KBM-7 (cell line): ENCODE measurements around the gene NEK7.

Experiments used
- DNase-seq: peaks from one replicate; pipeline ENCODE4 v3.0.0-alpha.2; 2015
- in situ Hi-C: fragments of 300-500 bp; cut with MboI; formaldehyde crosslinking; loops from 2 replicates; pipeline ENCODE4 v1.14.3; 2020; ENCODE audit warnings: low sequenced_read_pairs, low pct_unique_long_range_greater_than_20kb, mixed read lengths

The NEK7 gene

DNA sequence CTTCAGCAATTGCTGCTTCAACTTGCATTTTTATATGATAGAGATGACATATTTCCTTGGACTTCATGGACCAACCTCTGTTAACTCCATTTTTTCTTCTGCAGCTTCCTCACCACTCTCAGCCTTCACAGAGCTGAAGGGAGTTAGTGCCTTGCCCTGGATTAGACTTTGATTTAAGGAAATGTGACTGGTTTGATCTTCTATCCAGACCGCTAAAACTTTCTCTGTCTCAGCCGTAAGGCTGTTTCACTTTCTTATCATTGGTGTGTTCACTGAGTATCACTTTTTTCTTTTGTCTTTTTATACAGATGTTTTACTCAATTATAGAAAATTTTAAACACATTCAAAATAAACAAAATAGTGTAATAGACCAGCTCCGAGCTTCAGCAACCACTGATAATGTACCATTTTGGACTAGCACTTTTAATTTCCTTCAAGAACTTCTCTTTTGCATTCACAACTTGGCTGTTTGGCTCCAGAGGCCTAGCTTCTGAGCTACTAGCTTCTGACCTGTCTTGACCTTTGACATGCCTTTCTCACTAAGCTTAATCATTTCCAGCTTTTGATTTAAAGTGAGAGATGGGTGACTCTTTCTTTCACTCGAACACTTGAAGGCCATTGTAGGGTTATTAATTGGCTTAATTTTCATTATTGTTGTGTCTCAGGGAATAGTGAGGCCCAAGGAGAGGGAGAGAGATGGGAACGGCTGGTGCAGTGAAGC is 9.3 kb downstream of the NEK7 start:
- in situ Hi-C loops: no loop called here
- DNase-seq: no peak

DNA sequence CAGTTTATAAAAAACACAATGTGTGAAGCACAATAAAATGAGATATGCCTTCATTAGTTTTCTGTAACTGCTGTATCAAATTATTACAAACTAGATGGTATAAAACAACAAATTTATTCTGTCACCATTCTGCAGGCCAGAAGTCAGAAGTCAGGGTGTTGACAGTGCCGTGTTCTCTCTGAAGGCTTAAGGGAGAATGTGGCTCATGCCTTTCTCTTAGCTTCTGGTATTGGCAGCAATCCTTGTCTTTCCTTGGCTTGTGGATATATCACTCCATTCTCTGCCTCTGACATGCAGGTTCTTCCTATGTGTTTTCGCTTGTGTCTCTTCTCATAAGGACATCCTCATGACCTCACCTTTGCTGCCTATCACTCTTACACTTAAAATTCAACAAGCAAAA is 10.1 kb downstream of the NEK7 start:
- in situ Hi-C loops: no loop called here
- no peak for DNase-seq

DNA sequence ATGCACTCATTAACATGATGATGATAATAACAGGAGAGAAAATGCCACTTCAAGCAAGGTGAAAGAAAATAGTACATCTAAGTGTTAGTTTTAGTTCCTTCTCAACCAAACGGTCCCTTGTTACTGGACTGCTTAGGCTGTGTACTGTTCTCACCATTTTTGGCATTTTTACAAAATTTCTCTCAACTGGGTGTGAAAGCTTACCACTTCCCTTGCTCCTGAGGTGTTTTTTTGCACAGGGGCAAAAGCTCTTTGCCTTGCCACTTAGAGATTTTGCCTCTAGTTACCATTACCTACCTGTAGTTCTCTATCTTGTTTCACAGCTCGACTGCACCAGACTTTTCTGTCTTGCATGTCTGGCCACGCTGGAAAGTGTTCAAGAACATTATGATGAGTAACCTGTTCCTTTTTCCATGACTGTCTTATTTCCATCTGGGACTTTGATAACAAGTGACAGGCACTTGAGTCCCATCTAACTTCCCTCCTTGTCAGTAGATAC is 10.7 kb downstream of the NEK7 start:
- in situ Hi-C loops: no loop called here

DNA sequence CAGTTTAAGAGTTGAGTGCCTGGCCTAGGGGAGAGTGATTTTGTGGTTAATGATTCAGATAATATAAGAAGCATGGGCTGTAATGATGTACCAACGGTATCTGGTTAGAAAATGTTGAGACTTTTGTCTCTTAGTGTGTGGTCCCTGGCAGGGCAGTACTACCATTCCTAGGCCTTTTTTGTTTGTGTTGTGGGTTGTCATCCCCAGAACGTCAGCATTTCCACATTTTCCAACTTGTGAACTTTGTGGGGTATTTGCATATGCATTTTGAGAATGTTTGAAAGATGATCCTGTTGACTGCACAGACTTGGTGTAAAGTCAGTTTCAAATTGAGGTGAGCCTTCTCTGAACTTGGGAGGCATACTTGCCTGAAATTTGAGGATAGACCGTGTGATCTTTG is 11.4 kb downstream of the NEK7 start:
- in situ Hi-C loops: no loop called here
- DNase-seq: no peak

More for the DNA sequence above, 10.7 kb downstream of the NEK7 start:
- peak; percentile 61 for DNase-seq

DNA sequence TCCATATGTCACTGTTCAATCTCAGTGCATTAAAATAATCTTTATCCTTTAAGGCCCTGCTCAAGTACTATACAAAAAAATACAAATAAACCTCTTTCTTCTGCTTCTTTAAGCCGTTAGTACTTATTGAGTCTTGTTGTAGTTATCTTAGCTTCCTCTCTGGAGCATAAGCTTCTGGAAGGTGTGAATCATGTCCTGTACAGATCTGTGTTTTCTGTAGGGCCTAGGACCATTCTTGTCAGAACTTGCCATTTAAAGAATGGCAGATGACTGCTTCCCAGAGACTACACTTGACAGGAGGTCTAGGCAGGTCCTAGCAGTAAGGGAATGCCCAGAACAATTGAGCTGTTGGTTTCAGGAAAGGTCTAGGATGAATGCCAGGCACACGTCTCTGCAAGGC is 12.9 kb downstream of the NEK7 start:
- DNase-seq: no peak
- in situ Hi-C loops: no loop called here

DNA sequence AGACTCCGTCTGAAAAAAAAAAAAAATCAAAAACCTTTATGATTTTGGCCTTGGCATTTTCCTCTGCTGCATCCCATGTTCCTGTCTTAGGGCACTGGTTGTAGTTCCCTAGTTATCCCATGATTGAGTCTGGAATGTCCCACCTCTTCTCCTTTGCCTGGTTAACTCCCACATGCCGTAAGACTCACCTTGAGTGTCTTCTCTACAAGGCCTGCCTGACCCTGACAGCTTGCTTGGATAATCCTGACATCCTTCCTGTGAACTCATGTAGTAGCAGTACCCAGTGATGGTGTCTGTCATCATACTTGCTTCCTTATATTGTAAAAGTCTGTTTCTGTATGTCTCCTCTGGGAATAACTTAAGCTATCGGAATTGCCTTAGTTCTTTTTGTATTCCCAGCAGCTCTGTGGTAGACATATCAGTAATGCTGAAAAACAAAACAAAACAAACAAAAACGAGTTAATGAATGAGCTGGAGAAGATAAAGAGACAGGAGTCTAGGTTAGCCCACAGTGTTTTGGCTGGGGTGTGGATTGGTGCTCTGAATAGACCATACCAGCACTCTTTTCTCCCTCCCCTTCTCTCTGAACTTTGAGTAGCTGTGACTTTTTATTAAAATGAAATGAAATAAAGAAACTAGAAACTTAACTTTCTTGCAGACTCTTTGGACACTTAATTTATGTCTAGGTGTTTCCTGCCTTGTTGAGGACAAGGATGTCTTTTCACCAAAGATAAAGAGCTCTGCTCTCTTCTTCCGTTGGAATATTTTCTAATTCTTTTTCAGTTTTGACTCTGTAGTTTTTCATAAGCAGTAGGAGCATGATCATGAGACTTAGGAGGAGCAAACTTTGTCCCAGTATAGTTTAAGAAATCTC is 15.1 kb downstream of the NEK7 start:
- DNase-seq: no peak
- in situ Hi-C loops: no loop called here

DNA sequence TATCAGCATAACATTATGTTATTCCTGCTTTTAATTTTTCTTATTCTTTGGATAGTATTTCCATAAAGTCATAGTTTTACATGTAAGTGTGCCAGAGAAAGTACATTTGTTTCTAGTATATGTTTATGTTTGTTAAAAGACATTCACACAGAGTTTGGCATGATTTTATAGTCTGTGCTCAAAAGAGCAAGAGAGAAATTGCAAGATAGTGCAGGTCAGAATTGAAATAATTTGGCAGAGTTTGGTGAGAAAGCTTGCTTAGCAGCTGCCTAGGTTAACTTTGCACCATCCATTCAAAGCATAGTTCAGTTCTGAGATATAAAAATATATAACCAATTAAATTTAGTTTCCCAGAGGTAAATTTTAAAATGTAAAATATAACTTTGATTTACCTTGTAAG is 17.0 kb downstream of the NEK7 start:
- no peak for DNase-seq
- in situ Hi-C loops: no loop called here

DNA sequence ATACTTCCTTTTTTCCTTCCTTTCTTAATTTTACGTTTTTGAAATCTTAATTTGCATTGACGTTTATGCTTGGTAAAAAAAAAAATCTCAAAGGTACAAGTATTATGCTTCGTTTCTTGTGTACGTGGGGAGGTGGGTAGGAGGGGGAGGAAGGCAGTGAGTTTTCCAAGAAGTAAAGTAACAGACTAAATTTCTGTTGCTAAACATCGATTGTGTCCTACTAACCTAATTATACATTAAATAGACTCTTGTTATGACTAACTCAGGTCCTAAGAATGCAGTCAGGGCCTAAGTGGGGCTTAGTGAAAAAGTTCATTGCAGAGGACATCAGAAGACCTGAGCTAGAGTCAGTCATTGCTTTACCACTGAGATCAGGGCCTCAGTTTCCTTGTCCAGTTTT is 17.5 kb downstream of the NEK7 start:
- in situ Hi-C loops: no loop called here
- no peak for DNase-seq

DNA sequence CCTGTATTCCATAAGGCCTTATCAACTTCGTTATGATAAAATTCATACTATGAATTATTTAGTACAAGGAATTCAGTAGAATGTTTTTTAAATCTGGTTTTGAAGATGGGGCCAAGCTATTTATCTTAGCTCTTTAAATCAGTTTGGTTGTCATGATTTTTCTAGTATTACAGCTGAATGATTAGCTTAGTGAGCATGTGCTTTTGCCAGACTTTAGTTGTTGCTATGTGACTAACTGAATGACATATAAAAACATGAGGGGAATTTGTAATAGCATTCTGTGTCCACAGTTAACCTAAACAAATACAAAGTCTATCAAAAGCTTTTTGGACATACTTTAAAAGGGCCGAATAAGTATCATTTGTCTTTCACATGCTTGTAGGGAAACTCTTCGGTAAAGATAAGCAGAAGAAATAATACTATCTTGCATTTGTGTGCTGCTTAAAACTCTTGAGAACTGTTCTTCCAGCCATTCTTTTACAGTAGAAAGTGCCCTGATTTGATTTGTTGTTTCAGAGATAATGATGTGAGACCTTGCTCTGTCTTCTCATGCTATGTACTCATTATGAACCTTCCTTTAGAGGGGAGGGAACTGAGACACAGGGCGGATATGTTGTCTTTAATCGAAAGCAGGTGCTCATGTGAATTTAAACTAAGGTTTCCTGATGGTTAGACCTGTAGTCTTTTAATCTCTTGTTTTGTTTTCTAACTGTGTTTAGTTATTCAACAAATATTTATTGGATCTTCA is 18.8 kb downstream of the NEK7 start:
- DNase-seq: no peak
- in situ Hi-C loops: no loop called here

DNA sequence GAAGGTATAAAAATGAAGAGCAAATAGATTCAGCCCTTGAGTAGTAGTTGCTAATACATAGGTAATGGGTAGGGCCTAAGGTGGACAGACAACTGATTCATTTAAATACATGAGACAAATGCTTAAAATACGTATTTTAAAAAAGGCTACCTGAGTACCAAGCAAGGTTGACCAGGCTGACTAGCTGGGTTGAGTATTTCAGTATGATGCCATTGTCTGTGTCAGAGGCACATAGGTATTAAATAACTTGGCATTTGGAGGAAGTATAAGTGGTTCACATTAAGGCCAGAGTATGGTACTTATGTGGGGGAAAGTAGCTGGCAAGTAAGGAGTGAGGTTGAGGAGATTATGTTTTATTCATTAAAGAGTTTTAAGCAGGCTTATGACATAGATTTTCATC is 19.4 kb downstream of the NEK7 start:
- in situ Hi-C loops: no loop called here
- DNase-seq: no peak

DNA sequence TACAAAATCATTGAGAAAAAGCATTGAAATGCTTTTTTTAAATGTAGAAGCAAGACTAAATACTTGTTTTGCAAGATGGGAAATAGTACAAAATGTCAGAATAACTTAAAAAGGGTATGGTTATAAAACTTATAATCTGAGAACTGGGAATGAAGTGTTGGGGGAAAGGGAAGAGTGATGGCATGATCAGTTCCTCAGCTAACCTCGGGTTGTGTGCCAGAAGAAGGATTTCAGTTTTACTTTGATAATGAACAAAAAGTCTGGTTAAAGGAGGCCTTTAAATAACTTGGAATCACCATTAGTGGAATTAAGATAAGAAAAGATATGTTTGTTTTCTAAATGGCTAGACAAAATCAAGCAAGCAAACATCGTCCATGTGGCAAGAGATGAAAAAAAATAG is 20.7 kb downstream of the NEK7 start:
- in situ Hi-C loops: no loop called here
- no peak for DNase-seq

DNA sequence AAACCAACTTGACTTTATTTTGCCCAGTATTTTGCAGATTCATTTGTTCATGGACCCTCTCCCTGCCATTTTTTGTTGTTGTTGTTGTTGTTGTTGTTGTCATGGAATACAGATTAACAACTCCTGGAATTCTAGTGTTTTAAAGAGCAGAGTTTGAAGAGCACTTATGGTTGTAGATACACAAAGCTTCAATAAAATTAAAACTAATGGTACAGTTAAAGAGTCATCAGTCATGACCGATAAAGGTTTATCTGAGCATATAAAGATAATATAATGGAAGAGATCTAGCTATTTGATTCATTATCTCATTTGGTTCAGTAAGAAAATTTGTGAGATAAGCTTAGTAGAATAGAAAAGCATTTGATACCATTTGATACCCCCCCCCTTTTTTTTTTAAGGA is 21.8 kb downstream of the NEK7 start:
- no peak for DNase-seq
- in situ Hi-C loops: no loop called here

DNA sequence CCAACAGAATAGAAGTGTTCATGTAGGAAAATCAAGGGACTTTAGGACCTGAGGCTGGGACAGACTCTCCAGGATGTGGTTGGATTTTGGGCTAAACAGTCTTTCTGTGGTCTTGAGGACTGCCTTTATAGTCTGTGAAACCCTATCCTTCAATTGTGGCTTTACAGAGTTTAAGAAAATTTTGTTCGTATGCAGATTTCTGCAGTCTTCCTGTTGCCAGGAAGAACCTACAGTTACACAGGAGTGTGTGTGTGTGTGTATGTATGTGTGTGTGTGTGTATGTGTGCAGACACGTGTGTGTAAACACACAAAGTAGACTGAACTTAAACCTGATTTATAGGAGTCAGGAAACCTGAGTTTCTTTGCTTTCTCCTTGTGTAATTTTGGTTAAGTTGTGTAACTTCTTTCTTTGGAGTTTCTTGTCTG is 22.8 kb downstream of the NEK7 start:
- in situ Hi-C loops: no loop called here
- peak; percentile 75 for DNase-seq

DNA sequence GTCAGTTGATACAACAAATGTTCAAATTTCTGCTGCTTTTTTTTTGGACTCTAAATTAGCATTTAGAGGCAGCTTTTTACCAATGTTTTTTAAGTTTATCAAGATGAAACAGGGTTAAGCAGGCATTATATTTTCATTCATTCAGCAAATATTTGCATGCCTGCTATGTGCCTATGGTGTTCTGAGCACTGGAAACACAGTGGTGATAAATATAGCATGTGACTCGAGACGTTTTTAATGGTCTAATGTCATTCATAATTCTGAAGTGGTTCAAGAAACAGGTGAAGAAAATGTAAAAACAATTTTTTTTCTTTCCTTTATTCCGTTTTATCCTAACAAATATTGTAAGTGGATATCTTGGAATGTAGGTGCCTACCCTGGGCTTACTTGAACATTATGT is 26.8 kb downstream of the NEK7 start:
- in situ Hi-C loops: no loop called here
- DNase-seq: no peak

DNA sequence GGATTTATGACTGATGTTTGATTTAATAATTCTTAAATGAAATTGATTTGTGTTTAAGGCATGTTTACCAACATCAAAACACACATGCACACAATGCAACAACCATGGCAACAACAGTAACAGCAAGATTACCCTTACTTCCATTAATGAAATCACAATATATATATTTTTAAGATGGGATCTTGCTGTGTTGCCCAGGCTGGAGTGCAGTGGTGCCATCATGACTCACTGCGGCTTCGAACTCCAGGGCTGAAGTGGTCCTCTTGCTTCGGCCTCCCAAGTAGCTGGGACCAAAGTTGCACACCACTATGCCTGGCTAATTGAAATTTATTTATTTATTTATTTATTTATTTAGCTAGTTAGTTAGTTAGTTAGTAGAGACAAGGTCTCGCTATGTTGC is 27.7 kb downstream of the NEK7 start:
- in situ Hi-C loops: no loop called here
- DNase-seq: no peak

DNA sequence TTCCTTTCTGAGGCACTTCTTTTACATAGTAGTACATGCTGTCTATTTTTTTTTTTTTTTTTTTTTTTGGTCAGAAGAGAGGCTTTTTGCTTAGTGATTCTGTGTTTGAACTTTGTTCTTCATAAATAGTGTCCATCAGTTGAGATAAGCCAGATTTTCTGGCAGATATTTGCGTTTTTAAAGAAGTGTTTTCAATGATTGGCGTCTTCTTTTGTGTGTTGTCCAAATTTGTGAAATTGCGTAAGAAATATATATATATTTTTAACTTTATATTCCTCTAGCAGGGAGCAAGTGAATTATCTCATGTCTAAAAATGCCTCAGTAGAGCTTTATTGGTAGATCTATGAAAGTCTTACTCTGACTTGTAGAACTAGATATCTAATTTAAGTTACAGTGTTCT is 28.3 kb downstream of the NEK7 start:
- in situ Hi-C loops: no loop called here
- no peak for DNase-seq

DNA sequence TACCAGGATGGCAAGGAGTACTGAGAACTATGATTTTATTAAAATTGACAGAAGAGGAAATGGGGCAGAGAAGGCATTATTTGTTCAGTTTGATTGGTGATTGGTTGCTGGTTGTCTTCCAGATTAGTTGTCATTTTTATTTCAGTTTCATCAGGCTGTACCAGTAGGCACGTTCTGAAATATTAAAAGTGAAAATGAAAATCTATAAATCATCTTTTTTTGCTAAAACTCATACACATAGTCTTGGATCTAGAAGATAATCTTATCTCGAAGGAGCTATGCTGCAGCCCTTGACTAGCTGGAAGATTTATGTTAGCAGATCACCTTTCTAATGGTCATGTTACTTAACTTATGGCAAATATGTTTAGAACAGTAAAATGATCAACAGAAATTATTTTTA is 29.0 kb downstream of the NEK7 start:
- in situ Hi-C loops: no loop called here
- no peak for DNase-seq

DNA sequence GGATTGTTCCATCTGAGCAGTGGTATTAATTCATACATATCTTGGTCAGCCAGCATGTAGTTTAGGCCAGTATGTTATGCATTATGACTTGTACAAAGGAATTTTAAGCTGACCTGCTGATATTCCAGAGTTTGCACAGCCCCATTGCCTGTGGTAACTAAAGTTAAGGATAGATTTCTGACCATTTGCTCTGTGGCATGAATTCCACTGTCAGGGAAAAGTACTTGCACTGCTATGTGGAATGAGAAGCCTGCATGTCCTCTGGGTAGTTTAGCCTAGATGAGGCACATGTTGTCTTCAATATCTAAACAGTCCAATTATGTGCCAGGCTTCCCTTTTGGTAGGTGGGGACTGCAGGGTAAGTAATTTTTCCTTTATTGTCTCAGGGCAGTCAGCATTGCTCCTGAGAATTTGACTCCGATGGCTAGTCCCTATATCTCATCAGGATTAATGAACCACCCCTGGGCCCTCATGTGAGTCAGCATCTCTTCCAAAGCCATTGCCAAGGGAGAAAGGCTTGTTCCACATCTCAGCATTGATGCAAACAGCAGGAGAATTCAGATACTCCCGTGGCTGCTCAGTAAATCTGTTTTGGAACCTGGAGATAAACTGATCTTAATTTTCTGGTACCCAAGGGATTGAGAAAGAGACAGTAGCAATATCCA is 30.2 kb downstream of the NEK7 start:
- in situ Hi-C loops: no loop called here
- DNase-seq: no peak

DNA sequence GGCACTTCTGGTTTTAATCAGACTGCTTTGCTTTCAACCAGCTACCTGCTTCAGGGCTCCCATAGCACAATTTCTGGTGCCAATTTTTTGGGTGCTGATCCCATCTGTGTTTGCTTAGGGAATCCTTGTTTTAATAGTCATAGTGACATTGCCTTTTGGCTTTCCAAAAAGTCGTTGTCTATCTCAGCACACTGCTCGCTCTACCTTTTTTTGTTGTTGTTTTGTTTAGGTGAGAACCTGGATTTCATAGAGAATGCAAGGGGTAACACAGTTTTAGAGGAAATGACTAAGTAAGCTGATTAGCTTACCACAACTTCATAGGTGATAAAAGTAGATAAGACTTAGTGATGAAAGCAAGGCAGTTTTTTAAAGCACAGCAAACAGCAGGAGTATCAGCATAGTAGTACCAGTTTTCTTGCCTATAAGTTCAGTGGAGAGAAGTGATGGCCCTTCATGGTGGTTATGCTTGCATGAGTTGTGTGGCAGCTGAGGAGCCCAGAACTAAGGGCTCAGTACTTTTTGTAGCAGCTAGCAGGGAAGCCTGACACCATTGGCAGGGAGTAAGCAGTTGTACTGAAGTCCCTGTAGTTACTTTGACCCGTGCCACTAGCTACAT is 31.3 kb downstream of the NEK7 start:
- peak; percentile 10 for DNase-seq

More for the DNA sequence above, 31.3 kb downstream of the NEK7 start:
- in situ Hi-C loops: no loop called here
